Coronary artery (tissue), 2 donors: ENCODE data around the gene TOM1L1.

ENCODE experiments used
- DNase-seq: peaks from one replicate; pipeline ENCODE4 v3.0.0-alpha.2; 2017; ENCODE audit warnings: low spot score
- H3K27ac ChIP-seq, 2 donors: fragments of 200-600 bp; sonication (generic); one replicate each; pipeline ENCODE4 v1.5.1; 2016 to 2019
- H3K4me3 ChIP-seq: fragments of 200-600 bp; sonication (generic); 2 replicates; pipeline ENCODE4 v1.5.1; 2016; ENCODE audit warnings: mild to moderate bottlenecking, moderate library complexity
- CTCF ChIP-seq: fragments of 200-600 bp; sonication (generic); IDR thresholded peaks from one replicate; pipeline ENCODE4 v1.5.1; 2019; ENCODE audit warnings: antibody characterized with exemption

Gene TOM1L1

GRCh38 chr17:54971147-54971546, 70.5 kb downstream of the TOM1L1 start:
- H3K27ac ChIP-seq: no peak overlapping the region
- DNase-seq: no peak
- no peak overlapping the region for H3K4me3 ChIP-seq
- no peak for TF ChIP-seq CTCF

- Histone ChIP-seq H3K4me3 (no peak overlapping the region), H3K27ac (no peak overlapping the region)
- TF ChIP-seq CTCF: no peak
- no peak for DNase-seq
Measured at GRCh38 chr17:54971901-54972300, 71.2 kb downstream of the TOM1L1 start.

- Histone ChIP-seq H3K4me3 (no peak overlapping the region), H3K27ac (no peak overlapping the region)
- no peak for TF ChIP-seq CTCF
- no peak for DNase-seq
Measured at GRCh38 chr17:54972406-54973138, 71.9 kb downstream of the TOM1L1 start.

- DNase-seq: no peak
- TF ChIP-seq CTCF: no peak
- Histone ChIP-seq H3K27ac (no peak overlapping the region), H3K4me3 (no peak overlapping the region)
Measured at GRCh38 chr17:54974759-54975158, 74.1 kb downstream of the TOM1L1 start.

GRCh38 chr17:54976316-54976715, 75.7 kb downstream of the TOM1L1 start:
- Histone ChIP-seq H3K4me3 (no peak overlapping the region), H3K27ac (no peak overlapping the region)
- DNase-seq: no peak
- no peak for TF ChIP-seq CTCF

GRCh38 chr17:54977744-54978143, 77.1 kb downstream of the TOM1L1 start:
- H3K4me3 ChIP-seq: no peak overlapping the region
- DNase-seq: no peak
- H3K27ac ChIP-seq: no peak overlapping the region
- no peak for TF ChIP-seq CTCF

GRCh38 chr17:54979657-54980056, 79.0 kb downstream of the TOM1L1 start:
- Histone ChIP-seq H3K27ac (no peak overlapping the region), H3K4me3 (no peak overlapping the region)
- DNase-seq: no peak
- TF ChIP-seq CTCF: no peak
